B cell (primary cell): Measurements from ENCODE around the gene DOCK1. TPM values are rescaled to one million over a fixed set of nuclear protein-coding genes. Genes with fewer than 3 reads are reported as not detected.

Experiments used
- ATAC-seq: fragments of 200-7000 bp; cut with Tn5 transposase; one replicate; pipeline ENCODE4 v1.10.0; 2021; ENCODE audit warnings: low read depth, mild to moderate bottlenecking, moderate number of reproducible peaks, moderate library complexity
- CTCF ChIA-PET: fragments of 350-600 bp; sonication (Branson Sonifier 250); formaldehyde crosslinking; loops from one replicate; lab custom pipeline; 2021; ENCODE audit warnings: antibody characterized with exemption, inconsistent platforms; lab: Charles Lee
- POLR2A ChIA-PET: fragments of 350-600 bp; sonication (Branson Sonifier 250); formaldehyde crosslinking; loops from one replicate; lab custom pipeline; 2021; ENCODE audit warnings: antibody characterized with exemption; lab: Charles Lee
- DNase-seq: peaks from one replicate; pipeline ENCODE4 v3.0.0; 2013
- H2AFZ ChIP-seq: 2 replicates; pipeline ENCODE4 v1.6.1; 2012; ENCODE audit warnings: mild to moderate bottlenecking, low read depth, low read length; ENCODE audit not compliant: insufficient read depth, poor library complexity, severe bottlenecking
- H3K27ac ChIP-seq, 2 donors: 1 replicate in 1 of 2; 2 replicates in 1 of 2; pipeline ENCODE4 v1.5.1; 2012 to 2013; ENCODE audit warnings: low read length in 2 of 2, mild to moderate bottlenecking in 2 of 2, moderate library complexity in 1 of 2
- H3K27me3 ChIP-seq, 4 experiments: fragments of 200-600 bp in 1 of 4; sonication (generic) in 1 of 4; replicated peaks in 1 of 4; 1 replicate in 2 of 4; 2 replicates in 2 of 4; pipeline versions ENCODE4 v1.6.1 to v1.7.0; 2013 to 2016; ENCODE audit warnings: low read length in 3 of 4, mild to moderate bottlenecking in 2 of 4, mixed read lengths in 1 of 4, moderate library complexity in 1 of 4; ENCODE audit not compliant: insufficient read depth in 4 of 4, control insufficient read depth in 3 of 4; ENCODE audit errors: control extremely low read depth in 1 of 4
- H3K36me3 ChIP-seq, 2 experiments: replicated peaks in 1 of 2; 1 replicate in 1 of 2; 2 replicates in 1 of 2; pipeline versions ENCODE4 v1.6.1 to v1.7.1; 2013; ENCODE audit warnings: low read length in 1 of 2; ENCODE audit not compliant: insufficient read depth in 2 of 2, control insufficient read depth in 1 of 2; ENCODE audit errors: control extremely low read depth in 1 of 2, extremely low read depth in 1 of 2
- H3K4me1 ChIP-seq, 2 donors: fragments of 200-600 bp in 1 of 2; sonication (generic) in 1 of 2; 1 replicate in 1 of 2; 2 replicates in 1 of 2; pipeline versions ENCODE4 v1.5.1 to v1.6.1; 2013 to 2017; ENCODE audit warnings: low read length in 2 of 2; ENCODE audit not compliant: control insufficient read depth in 2 of 2, insufficient read depth in 2 of 2
- H3K4me2 ChIP-seq: replicated peaks from 2 replicates; pipeline ENCODE3; 2012; ENCODE audit warnings: mild to moderate bottlenecking, low read depth, low read length; ENCODE audit not compliant: poor library complexity, severe bottlenecking
- H3K4me3 ChIP-seq, 5 experiments: fragments of 200-600 bp in 1 of 5; sonication (generic) in 1 of 5; 1 replicate in 3 of 5; 2 replicates in 2 of 5; pipeline versions ENCODE4 v1.5.1 to v1.7.0; 2011 to 2016; ENCODE audit warnings: low read length in 4 of 5, mild to moderate bottlenecking in 4 of 5, low read depth in 2 of 5, control low read depth in 1 of 5, moderate library complexity in 1 of 5; ENCODE audit not compliant: insufficient read depth in 1 of 5; ENCODE audit errors: control extremely low read depth in 1 of 5, extremely low read depth in 1 of 5
- H3K79me2 ChIP-seq: fragments of 200-600 bp; sonication (generic); one replicate; pipeline ENCODE4 v1.6.0; 2016; ENCODE audit warnings: low read length; ENCODE audit not compliant: control insufficient read depth, insufficient read depth
- H3K9ac ChIP-seq: fragments of 200-600 bp; sonication (generic); 2 replicates; pipeline ENCODE4 v1.6.1; 2017; ENCODE audit warnings: mild to moderate bottlenecking, low read length, moderate library complexity
- H3K9me3 ChIP-seq, 3 donors: one replicate each; pipeline versions ENCODE4 v1.6.1 to v1.7.1; 2013; ENCODE audit warnings: low read length in 2 of 3; ENCODE audit not compliant: control insufficient read depth in 2 of 3, insufficient read depth in 1 of 3; ENCODE audit errors: control extremely low read depth in 1 of 3
- H4K20me1 ChIP-seq: 2 replicates; pipeline ENCODE4 v1.6.0; 2012; ENCODE audit warnings: mild to moderate bottlenecking, low read length; ENCODE audit not compliant: insufficient read depth, control insufficient read depth, poor library complexity, severe bottlenecking
- H3K27ac Mint-ChIP-seq: one replicate; pipeline ENCODE4 v1.8.0; 2021; ENCODE audit warnings: mixed read lengths
- H3K27me3 Mint-ChIP-seq: one replicate; pipeline ENCODE4 v1.8.0; 2021; ENCODE audit warnings: mixed read lengths
- H3K4me1 Mint-ChIP-seq: one replicate; pipeline ENCODE4 v1.8.0; 2021; ENCODE audit warnings: mixed read lengths
- H3K4me3 Mint-ChIP-seq: one replicate; pipeline ENCODE4 v1.8.0; 2021; ENCODE audit warnings: mixed read lengths
- H3K9me3 Mint-ChIP-seq: one replicate; pipeline ENCODE4 v1.8.0; 2022; ENCODE audit warnings: mixed read lengths; ENCODE audit not compliant: insufficient read depth
- CTCF ChIP-seq: fragments of 200-600 bp; IDR thresholded peaks from one replicate; pipeline ENCODE4 v1.8.0; 2022; ENCODE audit warnings: antibody characterized with exemption, mild to moderate bottlenecking
- EZH2 ChIP-seq: IDR thresholded peaks from 2 replicates; pipeline ENCODE4 v1.6.1; 2012; ENCODE audit warnings: borderline replicate concordance, low read depth, mild to moderate bottlenecking, moderate library complexity, low read length; ENCODE audit not compliant: insufficient read depth, poor library complexity, severe bottlenecking
- WGBS: methylation state at CpG from one replicate; pipeline ENCODE4 v1.1.5; 2013; ENCODE audit warnings: missing lambda C conversion rate; ENCODE audit not compliant: insufficient coverage; 5-methylcytosine and 5-hydroxymethylcytosine counted together
- intact Hi-C: fragments of 100-400 bp; cut with micrococcal nuclease; formaldehyde crosslinking; loops from one replicate; pipeline ENCODE4 v1.10.0; 2022
- polyA plus RNA-seq: library from polyadenylated mRNA; depleted of rRNA; stranded (reverse); fragments of >200 nt; gene quantifications from 2 replicates; pipeline ENCODE4 v1.2.3, GENCODE V29; 2012
- total RNA-seq, 2 donors: library from RNA; stranded (reverse); fragments of 120-200 nt in 1 of 2; gene quantifications; 1 replicate in 1 of 2; 2 replicates in 1 of 2; pipeline versions ENCODE4 v1.2.3 to v1.2.4, GENCODE V29; 2013 to 2022

DOCK1 gene
- total and polyA plus RNA-seq, 2 donors (not counting 1 experiment from before 2014, with no cell fraction given): not detected

GRCh38 chr10:127047878-127048238 is 142.6 kb downstream of the DOCK1 start:
- POLR2A ChIA-PET: no interaction called here
- intact Hi-C loops: no loop called here
- H3K79me2 ChIP-seq: no peaks in the 10 kb centered on the region
- ATAC-seq (no peak), DNase-seq (no peak)
- H3K9me3 Mint-ChIP-seq: no peaks in the 10 kb centered on the region
- no peak overlapping the region for H3K4me3 Mint-ChIP-seq
- CTCF ChIA-PET: no interaction called here
- no peaks in the 10 kb centered on the region for H3K4me1 ChIP-seq
- TF ChIP-seq CTCF (no peak), EZH2 (no peak)
- H3K4me2 ChIP-seq: no peak overlapping the region
- H3K36me3 ChIP-seq: no peaks in the 10 kb centered on the region
- no peaks in the 10 kb centered on the region for H3K27me3 Mint-ChIP-seq
- 100% methylated on average over 2 of the region's 6 CpGs for WGBS
- H3K4me1 Mint-ChIP-seq: no peaks in the 10 kb centered on the region
- H3K4me3 ChIP-seq: no peak overlapping the region
- H3K9me3 ChIP-seq: peaks cover 0 to 2% (median 0%) of the 10 kb centered on the region in 3 donors
- no peak overlapping the region for H2AFZ ChIP-seq
- H3K27ac Mint-ChIP-seq: no peak overlapping the region
- no peak overlapping the region for H3K9ac ChIP-seq
- H3K27ac ChIP-seq: no peak overlapping the region
- H3K27me3 ChIP-seq: no peaks in the 10 kb centered on the region
- no peaks in the 10 kb centered on the region for H4K20me1 ChIP-seq

GRCh38 chr10:127048630-127049029 is 143.4 kb downstream of the DOCK1 start:
- no peak overlapping the region for H2AFZ ChIP-seq
- H3K27ac Mint-ChIP-seq: no peak overlapping the region
- DNase-seq: no peak
- no peak overlapping the region for H3K27ac ChIP-seq
- intact Hi-C loops: no loop called here
- no peak for TF ChIP-seq CTCF
- ChIA-PET POLR2A (no interaction called here), CTCF (no interaction called here)
- H3K9ac ChIP-seq: no peak overlapping the region
- H3K4me1 ChIP-seq: no peaks in the 10 kb centered on the region
- ATAC-seq: no peak
- H3K36me3 ChIP-seq: no peaks in the 10 kb centered on the region
- no peaks in the 10 kb centered on the region for H3K27me3 Mint-ChIP-seq
- no peak overlapping the region for H3K4me3 ChIP-seq
- H3K27me3 ChIP-seq: no peaks in the 10 kb centered on the region
- H4K20me1 ChIP-seq: no peaks in the 10 kb centered on the region
- no peaks in the 10 kb centered on the region for H3K79me2 ChIP-seq
- WGBS: 100% methylated on average over 1 of the region's 6 CpGs
- no peak overlapping the region for H3K4me3 Mint-ChIP-seq
- H3K4me1 Mint-ChIP-seq: no peaks in the 10 kb centered on the region
- peaks cover 0 to 3% (median 0%) of the 10 kb centered on the region in 3 donors for H3K9me3 ChIP-seq
- no peak overlapping the region for H3K4me2 ChIP-seq
- H3K9me3 Mint-ChIP-seq: no peaks in the 10 kb centered on the region
